ENCODE data around the gene CLDN5.

CLDN5 gene

DNA sequence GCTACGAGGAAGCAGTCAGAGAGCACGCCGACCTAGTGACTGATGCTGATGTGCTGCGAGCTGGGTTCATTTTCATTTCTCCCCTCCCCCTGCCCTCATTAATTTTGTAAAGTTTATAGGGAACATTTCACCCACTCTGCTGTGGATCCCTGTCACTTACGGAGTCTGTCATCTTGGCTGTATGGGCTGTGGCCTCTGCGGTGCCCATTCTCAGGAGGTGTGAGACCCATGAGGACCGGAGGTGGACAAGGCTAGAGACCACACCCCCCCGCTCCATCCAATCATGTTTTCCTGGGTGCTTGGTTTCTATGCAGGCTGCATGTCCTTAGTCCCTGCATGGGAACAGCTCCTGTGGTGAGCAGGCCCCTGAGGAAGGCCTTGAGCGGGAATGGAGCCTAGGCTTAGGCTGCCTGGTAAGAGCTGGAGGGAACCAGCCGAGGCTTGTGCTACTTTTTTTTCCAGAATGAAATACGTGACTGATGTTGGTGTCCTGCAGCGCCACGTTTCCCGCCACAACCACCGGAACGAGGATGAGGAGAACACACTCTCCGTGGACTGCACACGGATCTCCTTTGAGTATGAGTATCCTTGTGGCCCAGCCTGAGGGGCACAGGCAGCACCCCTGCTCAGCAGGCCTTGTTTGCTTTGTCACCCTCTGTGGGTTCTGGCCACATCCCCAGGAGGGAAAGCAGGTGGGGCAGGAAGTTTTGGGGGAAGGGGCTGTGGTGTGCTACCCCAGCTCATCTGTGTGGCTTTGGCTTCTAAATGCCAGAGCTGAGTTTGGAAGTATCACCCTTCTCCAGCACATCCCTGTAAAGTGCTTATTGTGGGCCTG lies 19.1 kb downstream of the CLDN5 start:
- no peak for DNase-seq
- TF ChIP-seq, protein P1, sequence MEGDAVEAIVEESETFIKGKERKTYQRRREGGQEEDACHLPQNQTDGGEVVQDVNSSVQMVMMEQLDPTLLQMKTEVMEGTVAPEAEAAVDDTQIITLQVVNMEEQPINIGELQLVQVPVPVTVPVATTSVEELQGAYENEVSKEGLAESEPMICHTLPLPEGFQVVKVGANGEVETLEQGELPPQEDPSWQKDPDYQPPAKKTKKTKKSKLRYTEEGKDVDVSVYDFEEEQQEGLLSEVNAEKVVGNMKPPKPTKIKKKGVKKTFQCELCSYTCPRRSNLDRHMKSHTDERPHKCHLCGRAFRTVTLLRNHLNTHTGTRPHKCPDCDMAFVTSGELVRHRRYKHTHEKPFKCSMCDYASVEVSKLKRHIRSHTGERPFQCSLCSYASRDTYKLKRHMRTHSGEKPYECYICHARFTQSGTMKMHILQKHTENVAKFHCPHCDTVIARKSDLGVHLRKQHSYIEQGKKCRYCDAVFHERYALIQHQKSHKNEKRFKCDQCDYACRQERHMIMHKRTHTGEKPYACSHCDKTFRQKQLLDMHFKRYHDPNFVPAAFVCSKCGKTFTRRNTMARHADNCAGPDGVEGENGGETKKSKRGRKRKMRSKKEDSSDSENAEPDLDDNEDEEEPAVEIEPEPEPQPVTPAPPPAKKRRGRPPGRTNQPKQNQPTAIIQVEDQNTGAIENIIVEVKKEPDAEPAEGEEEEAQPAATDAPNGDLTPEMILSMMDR (IDR thresholded peaks at IDR 0.05; ENCODE audit: low read depth, low read length), result no peak
- H3K4me3 ChIP-seq (ENCODE audit: low read depth, low read length), result no peak overlapping the region
- H3K27ac ChIP-seq, result no peak overlapping the region
- H3K27me3 ChIP-seq (ENCODE audit: insufficient read depth, low read depth, severe bottlenecking), result no peaks in the 10 kb centered on the region
- no peaks in the 10 kb centered on the region for H3K9me3 ChIP-seq (ENCODE audit: severe bottlenecking)
- peaks cover 54% of the 10 kb centered on the region for H3K36me3 ChIP-seq

DNA sequence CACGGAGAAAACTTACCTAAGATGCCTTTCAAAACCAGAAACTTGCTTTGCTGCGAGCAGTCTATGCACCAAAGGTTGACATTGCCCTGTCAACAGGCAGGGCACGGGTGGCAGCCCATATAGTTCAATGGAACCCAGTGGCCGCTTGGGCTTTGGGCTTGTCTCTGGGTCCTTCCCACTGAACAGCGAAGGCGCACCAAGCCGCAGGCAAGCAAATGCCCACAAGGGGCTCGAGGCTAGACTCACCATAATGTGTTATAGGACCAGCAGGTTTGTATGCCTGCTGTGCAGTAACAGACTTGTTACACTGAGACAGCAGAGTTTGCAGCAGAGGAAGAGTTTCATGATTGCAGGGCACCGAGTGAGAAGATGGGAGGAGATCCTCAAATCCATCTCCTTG lies 20.3 kb downstream of the CLDN5 start:
- no peak for DNase-seq
- H3K36me3 ChIP-seq, result peaks cover 54% of the 10 kb centered on the region
- H3K9me3 ChIP-seq (ENCODE audit: severe bottlenecking), result no peaks in the 10 kb centered on the region
- H3K27me3 ChIP-seq (ENCODE audit: insufficient read depth, low read depth, severe bottlenecking), result no peaks in the 10 kb centered on the region
- no peak overlapping the region for H3K4me3 ChIP-seq (ENCODE audit: low read depth, low read length)
- TF ChIP-seq, protein P1 (IDR thresholded peaks at IDR 0.05; ENCODE audit: low read depth, low read length), result peak; percentile 48; the same call in 1 of the 2 replicates
- H3K27ac ChIP-seq, result no peak overlapping the region

DNA sequence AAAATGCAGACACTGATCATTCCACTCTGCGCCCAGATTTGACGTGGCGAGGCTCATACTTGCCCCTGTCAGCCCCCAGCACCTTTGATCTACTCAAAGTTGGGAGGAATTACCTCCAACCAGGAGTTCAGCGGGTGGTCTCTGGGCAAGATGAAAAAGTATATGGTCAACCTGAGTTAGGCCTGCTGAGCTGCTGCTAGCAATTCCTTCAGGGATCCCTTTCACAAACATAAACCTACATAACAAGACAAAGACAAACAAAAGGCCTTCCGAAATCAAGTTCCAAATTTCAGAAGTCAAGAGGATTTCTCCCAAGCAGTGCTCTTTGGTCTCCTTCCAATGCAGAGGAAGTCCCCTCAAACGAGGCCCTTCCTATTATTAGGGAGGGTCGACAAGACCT lies 20.8 kb downstream of the CLDN5 start:
- Histone ChIP-seq H3K36me3 (peaks cover 56% of the 10 kb centered on the region), H3K27me3 (ENCODE audit: insufficient read depth, low read depth, severe bottlenecking) (no peaks in the 10 kb centered on the region), H3K9me3 (ENCODE audit: severe bottlenecking) (no peaks in the 10 kb centered on the region), H3K27ac (no peak overlapping the region), H3K4me3 (ENCODE audit: low read depth, low read length) (no peak overlapping the region)
- TF ChIP-seq, protein P1 (IDR thresholded peaks at IDR 0.05; ENCODE audit: low read depth, low read length), result no peak
- no peak for DNase-seq

GRCh38 chr22:19501897-19502447 lies 22.2 kb downstream of the CLDN5 start:
- Histone ChIP-seq H3K27ac (no peak overlapping the region), H3K4me3 (ENCODE audit: low read depth, low read length) (no peak overlapping the region), H3K9me3 (ENCODE audit: severe bottlenecking) (no peaks in the 10 kb centered on the region), H3K36me3 (peaks cover 58% of the 10 kb centered on the region), H3K27me3 (ENCODE audit: insufficient read depth, low read depth, severe bottlenecking) (no peaks in the 10 kb centered on the region)
- TF ChIP-seq, protein P1 (IDR thresholded peaks at IDR 0.05; ENCODE audit: low read depth, low read length), result no peak
- DNase-seq, result no peak

- no peaks in the 10 kb centered on the region for H3K9me3 ChIP-seq (ENCODE audit: severe bottlenecking)
- no peak overlapping the region for H3K4me3 ChIP-seq (ENCODE audit: low read depth, low read length)
- H3K27ac ChIP-seq, result no peak overlapping the region
- H3K27me3 ChIP-seq (ENCODE audit: insufficient read depth, low read depth, severe bottlenecking), result no peaks in the 10 kb centered on the region
- TF ChIP-seq, protein P1 (IDR thresholded peaks at IDR 0.05; ENCODE audit: low read depth, low read length), result no peak
- no peak for DNase-seq
- H3K36me3 ChIP-seq, result peaks cover 62% of the 10 kb centered on the region
These were observed 24.3 kb downstream of the CLDN5 start for GRCh38 chr22:19499880-19500242.
